Loucy (cell line): ENCODE results near the gene ADAMTSL2.

ENCODE experiments used
- H2AFZ ChIP-seq: fragments of 200-600 bp; sonication (generic); 2 replicates; pipeline ENCODE4 v1.6.0; 2016; ENCODE audit warnings: antibody characterized with exemption, mild to moderate bottlenecking, low read length, moderate library complexity
- H3F3A ChIP-seq: fragments of 200-600 bp; 2 replicates; pipeline ENCODE4 v1.6.0; 2016; ENCODE audit warnings: antibody characterized with exemption, low read depth, mild to moderate bottlenecking
- H3K27me3 ChIP-seq: fragments of 200-600 bp; sonication (generic); 2 replicates; pipeline ENCODE4 v1.6.1; 2014; ENCODE audit warnings: low read length, mild to moderate bottlenecking; ENCODE audit not compliant: insufficient read depth, poor library complexity, severe bottlenecking
- H3K36me3 ChIP-seq: fragments of 200-600 bp; sonication (generic); 2 replicates; pipeline ENCODE4 v1.6.1; 2016; ENCODE audit warnings: low read length; ENCODE audit not compliant: insufficient read depth
- H3K4me1 ChIP-seq: fragments of 200-600 bp; sonication (generic); 2 replicates; pipeline ENCODE4 v1.5.1; 2014; ENCODE audit warnings: low read length, mild to moderate bottlenecking; ENCODE audit not compliant: insufficient read depth, poor library complexity, severe bottlenecking
- H3K4me2 ChIP-seq: fragments of 200-600 bp; sonication (generic); 2 replicates; pipeline ENCODE4 v1.6.0; 2014; ENCODE audit warnings: antibody characterized with exemption, low read length, low read depth, mild to moderate bottlenecking; ENCODE audit not compliant: poor library complexity, severe bottlenecking
- H3K4me3 ChIP-seq: fragments of 200-600 bp; sonication (generic); 2 replicates; pipeline ENCODE4 v1.5.1; 2014; ENCODE audit warnings: low read length, mild to moderate bottlenecking, mixed read lengths; ENCODE audit not compliant: poor library complexity, severe bottlenecking
- H3K79me2 ChIP-seq: fragments of 200-600 bp; sonication (generic); 2 replicates; pipeline ENCODE4 v1.6.1; 2014; ENCODE audit warnings: low read length; ENCODE audit not compliant: insufficient read depth
- H3K9ac ChIP-seq: fragments of 200-600 bp; sonication (generic); 2 replicates; pipeline ENCODE4 v1.6.0; 2014; ENCODE audit warnings: mild to moderate bottlenecking, low read depth, low read length, moderate library complexity; ENCODE audit not compliant: poor library complexity, severe bottlenecking
- H3K9me2 ChIP-seq: fragments of 200-600 bp; sonication (generic); replicated peaks from 2 replicates; pipeline ENCODE4 v1.6.1; 2016; ENCODE audit warnings: low read depth, low read length, mixed read lengths
- H3K9me3 ChIP-seq: fragments of 200-600 bp; sonication (generic); 2 replicates; pipeline ENCODE4 v1.6.1; 2014; ENCODE audit warnings: mild to moderate bottlenecking, antibody characterized with exemption, low read length, low read depth; ENCODE audit not compliant: insufficient read depth
- H4K20me1 ChIP-seq: fragments of 200-600 bp; sonication (generic); 2 replicates; pipeline ENCODE4 v1.6.0; 2014; ENCODE audit warnings: antibody characterized with exemption, low read length, mild to moderate bottlenecking; ENCODE audit not compliant: insufficient read depth, poor library complexity, severe bottlenecking
- EZH2phosphoT487 ChIP-seq: fragments of 200-600 bp; IDR thresholded peaks from 2 replicates; pipeline ENCODE4 v1.6.1; 2018; ENCODE audit warnings: antibody characterized with exemption, mild to moderate bottlenecking, moderate library complexity, borderline replicate concordance
- TF ChIP-seq, protein P1 (sequence below): fragments of 200-600 bp; sonication (generic); conservative IDR thresholded peaks from 2 replicates; pipeline ENCODE4 v1.5.1; 2014; ENCODE audit warnings: mild to moderate bottlenecking, antibody characterized with exemption, low read length

Gene ADAMTSL2

DNA sequence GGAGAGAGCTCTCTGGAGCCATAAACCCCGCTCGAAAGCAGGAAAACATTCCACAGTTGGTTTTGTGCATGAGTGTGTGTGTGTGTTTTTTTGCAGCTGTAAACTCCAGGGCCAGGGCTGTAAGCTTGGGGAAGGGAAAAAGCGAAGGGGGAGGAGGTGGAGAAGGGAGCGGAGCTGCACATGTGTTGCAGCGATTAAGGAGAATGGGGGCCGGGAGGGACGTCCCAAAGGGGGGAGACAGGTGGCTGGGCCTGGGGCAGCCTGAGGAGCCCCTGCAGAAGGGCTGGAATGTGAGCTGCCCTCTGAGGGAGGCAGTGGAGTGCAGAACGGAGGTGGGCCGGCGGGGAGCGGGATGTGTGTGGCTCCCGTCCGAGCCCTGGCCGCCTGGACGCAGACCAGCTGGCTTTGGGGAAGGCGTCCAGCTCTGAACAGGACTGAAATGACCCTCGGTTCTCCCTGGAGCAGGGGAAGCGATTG is 7.0 kb upstream of the ADAMTSL2 start:
- TF ChIP-seq, protein P1, sequence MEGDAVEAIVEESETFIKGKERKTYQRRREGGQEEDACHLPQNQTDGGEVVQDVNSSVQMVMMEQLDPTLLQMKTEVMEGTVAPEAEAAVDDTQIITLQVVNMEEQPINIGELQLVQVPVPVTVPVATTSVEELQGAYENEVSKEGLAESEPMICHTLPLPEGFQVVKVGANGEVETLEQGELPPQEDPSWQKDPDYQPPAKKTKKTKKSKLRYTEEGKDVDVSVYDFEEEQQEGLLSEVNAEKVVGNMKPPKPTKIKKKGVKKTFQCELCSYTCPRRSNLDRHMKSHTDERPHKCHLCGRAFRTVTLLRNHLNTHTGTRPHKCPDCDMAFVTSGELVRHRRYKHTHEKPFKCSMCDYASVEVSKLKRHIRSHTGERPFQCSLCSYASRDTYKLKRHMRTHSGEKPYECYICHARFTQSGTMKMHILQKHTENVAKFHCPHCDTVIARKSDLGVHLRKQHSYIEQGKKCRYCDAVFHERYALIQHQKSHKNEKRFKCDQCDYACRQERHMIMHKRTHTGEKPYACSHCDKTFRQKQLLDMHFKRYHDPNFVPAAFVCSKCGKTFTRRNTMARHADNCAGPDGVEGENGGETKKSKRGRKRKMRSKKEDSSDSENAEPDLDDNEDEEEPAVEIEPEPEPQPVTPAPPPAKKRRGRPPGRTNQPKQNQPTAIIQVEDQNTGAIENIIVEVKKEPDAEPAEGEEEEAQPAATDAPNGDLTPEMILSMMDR, result no peak
- no peak for TF ChIP-seq EZH2phosphoT487

DNA sequence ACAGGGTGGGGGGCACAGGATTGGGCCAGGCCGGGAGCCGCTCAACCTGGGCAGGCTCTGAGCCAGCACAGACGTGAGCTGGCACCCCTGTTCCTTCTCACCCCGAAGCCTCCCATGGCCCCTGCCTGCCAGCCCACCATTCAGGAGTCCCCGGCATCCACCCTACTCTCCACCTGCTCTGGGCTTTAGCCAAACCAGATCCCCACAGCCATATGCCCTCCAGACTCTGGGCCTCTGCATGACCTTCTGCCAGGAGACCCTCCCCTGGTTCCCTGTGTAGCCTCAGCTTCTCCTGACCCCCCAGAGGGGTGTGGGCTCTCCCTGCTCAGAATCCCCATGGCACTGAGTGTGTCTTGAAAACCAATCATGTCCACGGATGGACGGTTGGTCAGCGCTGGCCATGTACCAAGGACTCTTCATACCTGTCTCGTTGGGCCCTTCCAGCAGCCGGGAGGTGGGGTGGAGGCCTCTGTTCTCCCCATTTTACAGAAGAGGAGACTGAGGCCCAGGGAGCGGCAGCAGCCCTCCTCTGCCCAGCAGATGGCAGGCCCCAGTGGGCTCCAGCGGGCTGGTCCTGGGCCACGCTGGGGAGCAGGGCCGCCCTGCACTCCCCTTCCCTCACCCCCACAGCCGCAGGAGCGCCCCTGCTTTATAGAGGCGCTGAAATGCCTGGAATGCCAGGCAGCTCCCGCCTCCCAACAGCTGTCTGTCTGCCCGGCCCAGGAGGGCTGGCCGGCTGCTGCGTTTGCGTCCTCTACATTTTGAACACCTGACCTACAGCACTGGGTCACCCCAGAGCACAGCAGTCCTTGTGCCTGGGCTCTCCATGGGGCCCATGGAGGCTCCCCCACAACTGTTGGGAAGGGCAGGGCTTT is 6.3 kb upstream of the ADAMTSL2 start:
- no peak overlapping the region for H3K4me2 ChIP-seq
- H3K4me1 ChIP-seq, result peaks cover 32% of the 10 kb centered on the region
- no peak overlapping the region for H2AFZ ChIP-seq
- TF ChIP-seq, protein P1, result no peak
- no peak for TF ChIP-seq EZH2phosphoT487
- H3K4me3 ChIP-seq, result no peak overlapping the region
- H3K79me2 ChIP-seq, result no peaks in the 10 kb centered on the region
- H4K20me1 ChIP-seq, result no peaks in the 10 kb centered on the region
- H3K27me3 ChIP-seq, result no peaks in the 10 kb centered on the region
- no peaks in the 10 kb centered on the region for H3K36me3 ChIP-seq
- H3K9me2 ChIP-seq, result no peaks in the 10 kb centered on the region
- H3K9ac ChIP-seq, result no peak overlapping the region
- H3K9me3 ChIP-seq, result no peaks in the 10 kb centered on the region
- H3F3A ChIP-seq, result no peaks in the 10 kb centered on the region

More for the DNA sequence above, 7.0 kb upstream of the ADAMTSL2 start:
- Histone ChIP-seq H3K36me3 (no peaks in the 10 kb centered on the region), H3K79me2 (no peaks in the 10 kb centered on the region), H3F3A (no peaks in the 10 kb centered on the region), H3K27me3 (no peaks in the 10 kb centered on the region), H3K9ac (peak overlapping the region; percentile 35), H3K4me1 (peaks cover 34% of the 10 kb centered on the region), H3K9me3 (no peaks in the 10 kb centered on the region), H3K9me2 (no peaks in the 10 kb centered on the region), H3K4me2 (no peak overlapping the region), H2AFZ (no peak overlapping the region), H4K20me1 (no peaks in the 10 kb centered on the region), H3K4me3 (no peak overlapping the region)

DNA sequence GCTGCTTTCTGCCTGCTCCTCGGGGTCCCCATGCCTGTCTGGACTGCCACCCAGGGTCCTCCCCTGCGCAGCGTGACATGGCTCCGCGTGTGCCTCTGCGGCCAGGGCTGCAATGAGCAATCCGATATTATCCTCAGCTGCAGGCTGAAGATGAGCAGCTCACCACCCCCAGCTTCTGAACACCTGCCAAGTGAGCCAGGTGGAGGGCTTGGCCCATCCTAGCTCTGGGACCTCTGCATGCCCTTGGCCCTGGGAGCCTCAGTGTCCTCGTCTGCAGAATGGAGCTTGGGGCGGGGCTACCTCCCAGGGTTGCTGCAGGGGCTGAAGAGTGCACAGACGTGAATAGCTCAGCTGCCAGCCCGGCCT is 5.6 kb upstream of the ADAMTSL2 start:
- Histone ChIP-seq H3K79me2 (no peaks in the 10 kb centered on the region), H4K20me1 (no peaks in the 10 kb centered on the region), H3K9me3 (no peaks in the 10 kb centered on the region), H3K9ac (no peak overlapping the region), H3F3A (no peaks in the 10 kb centered on the region), H3K9me2 (no peaks in the 10 kb centered on the region), H2AFZ (no peak overlapping the region), H3K4me3 (no peak overlapping the region), H3K4me1 (peaks cover 36% of the 10 kb centered on the region), H3K36me3 (no peaks in the 10 kb centered on the region), H3K4me2 (no peak overlapping the region), H3K27me3 (no peaks in the 10 kb centered on the region)
- TF ChIP-seq, protein P1, result no peak
- no peak for TF ChIP-seq EZH2phosphoT487
